Loucy (cell line): ENCODE results near the gene IGSF21.

Experiments
- H2AFZ ChIP-seq: fragments of 200-600 bp; sonication (generic); 2 replicates; pipeline ENCODE4 v1.6.0; 2016; ENCODE audit warnings: antibody characterized with exemption, mild to moderate bottlenecking, low read length, moderate library complexity
- H3F3A ChIP-seq: fragments of 200-600 bp; 2 replicates; pipeline ENCODE4 v1.6.0; 2016; ENCODE audit warnings: antibody characterized with exemption, low read depth, mild to moderate bottlenecking
- H3K27me3 ChIP-seq: fragments of 200-600 bp; sonication (generic); 2 replicates; pipeline ENCODE4 v1.6.1; 2014; ENCODE audit warnings: low read length, mild to moderate bottlenecking; ENCODE audit not compliant: insufficient read depth, poor library complexity, severe bottlenecking
- H3K36me3 ChIP-seq: fragments of 200-600 bp; sonication (generic); 2 replicates; pipeline ENCODE4 v1.6.1; 2016; ENCODE audit warnings: low read length; ENCODE audit not compliant: insufficient read depth
- H3K4me1 ChIP-seq: fragments of 200-600 bp; sonication (generic); 2 replicates; pipeline ENCODE4 v1.5.1; 2014; ENCODE audit warnings: low read length, mild to moderate bottlenecking; ENCODE audit not compliant: insufficient read depth, poor library complexity, severe bottlenecking
- H3K4me2 ChIP-seq: fragments of 200-600 bp; sonication (generic); 2 replicates; pipeline ENCODE4 v1.6.0; 2014; ENCODE audit warnings: antibody characterized with exemption, low read length, low read depth, mild to moderate bottlenecking; ENCODE audit not compliant: poor library complexity, severe bottlenecking
- H3K4me3 ChIP-seq: fragments of 200-600 bp; sonication (generic); 2 replicates; pipeline ENCODE4 v1.5.1; 2014; ENCODE audit warnings: low read length, mild to moderate bottlenecking, mixed read lengths; ENCODE audit not compliant: poor library complexity, severe bottlenecking
- H3K79me2 ChIP-seq: fragments of 200-600 bp; sonication (generic); 2 replicates; pipeline ENCODE4 v1.6.1; 2014; ENCODE audit warnings: low read length; ENCODE audit not compliant: insufficient read depth
- H3K9ac ChIP-seq: fragments of 200-600 bp; sonication (generic); 2 replicates; pipeline ENCODE4 v1.6.0; 2014; ENCODE audit warnings: mild to moderate bottlenecking, low read depth, low read length, moderate library complexity; ENCODE audit not compliant: poor library complexity, severe bottlenecking
- H3K9me2 ChIP-seq: fragments of 200-600 bp; sonication (generic); replicated peaks from 2 replicates; pipeline ENCODE4 v1.6.1; 2016; ENCODE audit warnings: low read depth, low read length, mixed read lengths
- H3K9me3 ChIP-seq: fragments of 200-600 bp; sonication (generic); 2 replicates; pipeline ENCODE4 v1.6.1; 2014; ENCODE audit warnings: mild to moderate bottlenecking, antibody characterized with exemption, low read length, low read depth; ENCODE audit not compliant: insufficient read depth
- H4K20me1 ChIP-seq: fragments of 200-600 bp; sonication (generic); 2 replicates; pipeline ENCODE4 v1.6.0; 2014; ENCODE audit warnings: antibody characterized with exemption, low read length, mild to moderate bottlenecking; ENCODE audit not compliant: insufficient read depth, poor library complexity, severe bottlenecking
- EZH2phosphoT487 ChIP-seq: fragments of 200-600 bp; IDR thresholded peaks from 2 replicates; pipeline ENCODE4 v1.6.1; 2018; ENCODE audit warnings: antibody characterized with exemption, mild to moderate bottlenecking, moderate library complexity, borderline replicate concordance
- TF ChIP-seq, protein P1 (sequence below): fragments of 200-600 bp; sonication (generic); conservative IDR thresholded peaks from 2 replicates; pipeline ENCODE4 v1.5.1; 2014; ENCODE audit warnings: mild to moderate bottlenecking, antibody characterized with exemption, low read length

IGSF21 gene

GRCh38 chr1:18198260-18198659 lies 90.7 kb downstream of the IGSF21 start:
- TF ChIP-seq, protein P1, sequence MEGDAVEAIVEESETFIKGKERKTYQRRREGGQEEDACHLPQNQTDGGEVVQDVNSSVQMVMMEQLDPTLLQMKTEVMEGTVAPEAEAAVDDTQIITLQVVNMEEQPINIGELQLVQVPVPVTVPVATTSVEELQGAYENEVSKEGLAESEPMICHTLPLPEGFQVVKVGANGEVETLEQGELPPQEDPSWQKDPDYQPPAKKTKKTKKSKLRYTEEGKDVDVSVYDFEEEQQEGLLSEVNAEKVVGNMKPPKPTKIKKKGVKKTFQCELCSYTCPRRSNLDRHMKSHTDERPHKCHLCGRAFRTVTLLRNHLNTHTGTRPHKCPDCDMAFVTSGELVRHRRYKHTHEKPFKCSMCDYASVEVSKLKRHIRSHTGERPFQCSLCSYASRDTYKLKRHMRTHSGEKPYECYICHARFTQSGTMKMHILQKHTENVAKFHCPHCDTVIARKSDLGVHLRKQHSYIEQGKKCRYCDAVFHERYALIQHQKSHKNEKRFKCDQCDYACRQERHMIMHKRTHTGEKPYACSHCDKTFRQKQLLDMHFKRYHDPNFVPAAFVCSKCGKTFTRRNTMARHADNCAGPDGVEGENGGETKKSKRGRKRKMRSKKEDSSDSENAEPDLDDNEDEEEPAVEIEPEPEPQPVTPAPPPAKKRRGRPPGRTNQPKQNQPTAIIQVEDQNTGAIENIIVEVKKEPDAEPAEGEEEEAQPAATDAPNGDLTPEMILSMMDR = no peak
- no peak for TF ChIP-seq EZH2phosphoT487
- Histone ChIP-seq H4K20me1 (no peaks in the 10 kb centered on the region), H3F3A (no peaks in the 10 kb centered on the region), H3K9me2 (no peaks in the 10 kb centered on the region), H3K27me3 (no peaks in the 10 kb centered on the region), H3K4me3 (no peak overlapping the region), H3K4me2 (no peak overlapping the region), H3K4me1 (no peaks in the 10 kb centered on the region), H3K79me2 (no peaks in the 10 kb centered on the region), H2AFZ (no peak overlapping the region), H3K9me3 (no peaks in the 10 kb centered on the region; the same call in 1 of the 2 replicates), H3K9ac (no peak overlapping the region), H3K36me3 (no peaks in the 10 kb centered on the region)

DNA sequence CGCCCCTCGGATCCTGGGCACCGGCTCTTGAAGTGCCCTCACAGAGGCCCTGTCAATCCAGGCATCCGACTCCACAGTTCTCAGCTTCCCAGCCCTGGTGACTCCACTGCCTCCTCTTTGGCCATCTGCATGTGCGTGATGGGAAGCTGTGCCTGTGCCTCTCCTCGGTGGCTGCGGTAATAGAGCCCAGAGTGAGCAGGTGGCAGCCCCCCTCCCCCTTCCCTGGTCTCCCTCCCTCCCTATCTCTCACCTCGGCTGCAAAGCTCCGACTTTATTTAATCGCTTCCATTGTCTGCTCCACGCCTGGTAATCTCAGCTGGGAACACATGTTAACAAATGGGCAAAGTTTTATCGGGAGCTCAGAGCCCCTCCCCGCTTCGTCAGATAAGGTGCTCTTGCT lies 91.9 kb downstream of the IGSF21 start:
- no peaks in the 10 kb centered on the region for H4K20me1 ChIP-seq
- no peak overlapping the region for H3K9ac ChIP-seq
- H3K9me3 ChIP-seq = no peaks in the 10 kb centered on the region; the same call in 1 of the 2 replicates
- no peak overlapping the region for H2AFZ ChIP-seq
- no peaks in the 10 kb centered on the region for H3F3A ChIP-seq
- no peak overlapping the region for H3K4me3 ChIP-seq
- H3K79me2 ChIP-seq = no peaks in the 10 kb centered on the region
- H3K27me3 ChIP-seq = no peaks in the 10 kb centered on the region
- TF ChIP-seq, protein P1 = no peak
- no peak for TF ChIP-seq EZH2phosphoT487
- H3K9me2 ChIP-seq = no peaks in the 10 kb centered on the region
- H3K4me2 ChIP-seq = no peak overlapping the region
- H3K36me3 ChIP-seq = no peaks in the 10 kb centered on the region
- H3K4me1 ChIP-seq = no peaks in the 10 kb centered on the region

GRCh38 chr1:18200136-18200717 lies 92.6 kb downstream of the IGSF21 start:
- TF ChIP-seq, protein P1 = no peak
- no peak for TF ChIP-seq EZH2phosphoT487
- no peak overlapping the region for H3K9ac ChIP-seq
- H3K79me2 ChIP-seq = no peaks in the 10 kb centered on the region
- H3F3A ChIP-seq = no peaks in the 10 kb centered on the region
- H3K4me3 ChIP-seq = no peak overlapping the region
- H3K4me2 ChIP-seq = no peak overlapping the region
- H4K20me1 ChIP-seq = no peaks in the 10 kb centered on the region
- no peaks in the 10 kb centered on the region; the same call in 1 of the 2 replicates for H3K9me3 ChIP-seq
- no peaks in the 10 kb centered on the region for H3K9me2 ChIP-seq
- no peaks in the 10 kb centered on the region for H3K27me3 ChIP-seq
- no peak overlapping the region for H2AFZ ChIP-seq
- no peaks in the 10 kb centered on the region for H3K36me3 ChIP-seq
- H3K4me1 ChIP-seq = no peaks in the 10 kb centered on the region
